Activated CD4-positive, alpha-beta T cell treated with anti-CD3 and anti-CD28 coated beads for 1 hour (primary cell): ENCODE results near the gene CACNA1E.

Experiments
- DNase-seq: peaks from one replicate; pipeline ENCODE4 v3.0.0-alpha.2; 2020

CACNA1E gene

GRCh38 chr1:181485287-181486097, 2.2 kb downstream of the CACNA1E start:
- no peak for DNase-seq

- DNase-seq: no peak
Measured at GRCh38 chr1:181486098-181486420, 2.7 kb downstream of the CACNA1E start.

GRCh38 chr1:181488866-181489265, 5.5 kb downstream of the CACNA1E start:
- DNase-seq: no peak

- DNase-seq: no peak
Measured at GRCh38 chr1:181490276-181490675, 7.0 kb downstream of the CACNA1E start.

GRCh38 chr1:181490740-181491712, 7.7 kb downstream of the CACNA1E start:
- no peak for DNase-seq

- DNase-seq: no peak
Measured at GRCh38 chr1:181493166-181493565, 9.8 kb downstream of the CACNA1E start.

- DNase-seq: no peak
Measured at GRCh38 chr1:181493885-181494284, 10.6 kb downstream of the CACNA1E start.

- DNase-seq: no peak
Measured at GRCh38 chr1:181496759-181497158, 13.4 kb downstream of the CACNA1E start.

- DNase-seq: no peak
Measured at GRCh38 chr1:181497870-181498269, 14.6 kb downstream of the CACNA1E start.

GRCh38 chr1:181499825-181500224, 16.5 kb downstream of the CACNA1E start:
- DNase-seq: no peak

- no peak for DNase-seq
Measured at GRCh38 chr1:181500636-181501035, 17.3 kb downstream of the CACNA1E start.

GRCh38 chr1:181501612-181502011, 18.3 kb downstream of the CACNA1E start:
- no peak for DNase-seq

- DNase-seq: no peak
Measured at GRCh38 chr1:181503171-181503810, 20.0 kb downstream of the CACNA1E start.

- DNase-seq: no peak
Measured at GRCh38 chr1:181504399-181504842, 21.1 kb downstream of the CACNA1E start.

GRCh38 chr1:181506563-181507353, 23.4 kb downstream of the CACNA1E start:
- DNase-seq: no peak

- no peak for DNase-seq
Measured at GRCh38 chr1:181508486-181509165, 25.3 kb downstream of the CACNA1E start.

GRCh38 chr1:181513786-181514297, 30.5 kb downstream of the CACNA1E start:
- no peak for DNase-seq

- no peak for DNase-seq
Measured at GRCh38 chr1:181514298-181515290, 31.3 kb downstream of the CACNA1E start.

GRCh38 chr1:181516706-181517105, 33.4 kb downstream of the CACNA1E start:
- no peak for DNase-seq

GRCh38 chr1:181517181-181517875, 34.0 kb downstream of the CACNA1E start:
- no peak for DNase-seq
